Regular cardiac myocyte (primary cell): Measurements from ENCODE around the gene CD1B. TPM values are rescaled to one million over a fixed set of nuclear protein-coding genes. Genes with fewer than 3 reads are reported as not detected.

Source experiments
- total RNA-seq: library from RNA; depleted of rRNA; stranded (reverse); fragments of >200 nt; gene quantifications from 2 replicates; pipeline ENCODE4 v1.2.3, GENCODE V29; 2014

The CD1B gene
- total RNA-seq: not detected in 2 replicates

GRCh38 chr1:158331481-158332150 is at the start of gene CD1B:
TSS of gene CD1B (minus strand) at chr1:158331531. CDS start at chr1:158331423, 108 bp downstream.

GRCh38 chr1:158353303-158354075 is 22.2 kb upstream of the CD1B start, which contains the start of gene CD1E:
TSS of gene CD1E (plus strand) at chr1:158353894. CDS start at chr1:158353989, 95 bp downstream.

DNA sequence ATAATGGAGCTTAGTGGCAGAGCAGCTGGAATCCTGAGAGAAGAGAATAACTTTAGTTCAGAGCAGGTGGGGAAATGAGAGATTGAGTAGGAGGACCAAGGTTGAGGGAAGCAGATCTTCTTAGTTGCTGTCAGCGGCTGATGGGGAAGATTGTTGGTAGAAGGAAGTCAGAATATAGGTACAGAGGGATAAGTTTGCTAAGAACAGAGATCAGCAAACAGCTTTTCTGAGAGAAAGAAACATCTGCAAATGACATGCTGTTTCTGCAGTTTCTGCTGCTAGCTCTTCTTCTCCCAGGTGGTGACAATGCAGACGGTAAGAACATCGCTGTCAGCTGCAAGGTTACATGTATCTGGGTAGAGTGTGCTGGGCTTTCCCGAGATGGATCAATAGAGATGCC is 41.5 kb downstream of the CD1B start, which contains the start of gene CD1C:
Gene CD1C (plus strand): TSS at position 113 of the 400 bp plus-strand sequence. CDS start 142 bp downstream, at position 255.

Other genes starting within 250 kb of the CD1B start
- under 0.01 and 1.1 TPM in 2 replicates for gene CD1D, start 150.6 kb downstream of the CD1B start, total RNA-seq
- not detected in 2 replicates for gene CD1A, start 77.1 kb downstream of the CD1B start, total RNA-seq
- under 0.01 TPM in 1 of 2 replicates, not detected in the other for gene CD1C, start 41.6 kb downstream of the CD1B start, total RNA-seq
- gene CD1E, start 22.4 kb upstream of the CD1B start, total RNA-seq: not detected in 2 replicates
- not detected in 2 replicates for gene OR10T2, start 67.9 kb upstream of the CD1B start, total RNA-seq
- gene OR10K2, start 94.7 kb upstream of the CD1B start, total RNA-seq: not detected in 2 replicates
- gene OR10K1, start 130.3 kb upstream of the CD1B start, total RNA-seq: not detected in 2 replicates
- gene OR10R2, start 140.7 kb upstream of the CD1B start, total RNA-seq: not detected in 2 replicates
- gene OR6Y1, start 222.9 kb upstream of the CD1B start, total RNA-seq: not detected in 2 replicates
- gene OR6P1, start 239.0 kb upstream of the CD1B start, total RNA-seq: not detected in 2 replicates
- not detected in 2 replicates for gene OR10X1, start 248.4 kb upstream of the CD1B start, total RNA-seq